Mucosa of stomach (tissue), 1 donor: ENCODE data around the gene PPP2R5D.
"Not testable (repeated sequence)": the region's sequence is repeated elsewhere in the genome, so short reads cannot be mapped to it uniquely, and the experiment has no call there.

ENCODE experiments used
- H3K27me3 ChIP-seq: one replicate; pipeline ENCODE4 v1.7.0; 2013; ENCODE audit warnings: mild to moderate bottlenecking, low read length; ENCODE audit not compliant: control insufficient read depth, insufficient read depth
- H3K36me3 ChIP-seq: one replicate; pipeline ENCODE4 v1.7.0; 2013; ENCODE audit warnings: low read length; ENCODE audit not compliant: control insufficient read depth, insufficient read depth
- H3K4me1 ChIP-seq: one replicate; pipeline ENCODE4 v1.7.0; 2013; ENCODE audit warnings: mild to moderate bottlenecking, low read length; ENCODE audit not compliant: control insufficient read depth, insufficient read depth
- H3K4me3 ChIP-seq: one replicate; pipeline ENCODE4 v1.7.0; 2013; ENCODE audit warnings: low read length
- H3K9ac ChIP-seq: one replicate; pipeline ENCODE4 v1.7.0; 2013; ENCODE audit warnings: mild to moderate bottlenecking, low read length, moderate library complexity
- H3K9me3 ChIP-seq: one replicate; pipeline ENCODE4 v1.7.0; 2013; ENCODE audit warnings: mild to moderate bottlenecking, low read length, moderate library complexity; ENCODE audit not compliant: control insufficient read depth
- donor health status: Pancreatic carcinoma.

PPP2R5D gene

DNA sequence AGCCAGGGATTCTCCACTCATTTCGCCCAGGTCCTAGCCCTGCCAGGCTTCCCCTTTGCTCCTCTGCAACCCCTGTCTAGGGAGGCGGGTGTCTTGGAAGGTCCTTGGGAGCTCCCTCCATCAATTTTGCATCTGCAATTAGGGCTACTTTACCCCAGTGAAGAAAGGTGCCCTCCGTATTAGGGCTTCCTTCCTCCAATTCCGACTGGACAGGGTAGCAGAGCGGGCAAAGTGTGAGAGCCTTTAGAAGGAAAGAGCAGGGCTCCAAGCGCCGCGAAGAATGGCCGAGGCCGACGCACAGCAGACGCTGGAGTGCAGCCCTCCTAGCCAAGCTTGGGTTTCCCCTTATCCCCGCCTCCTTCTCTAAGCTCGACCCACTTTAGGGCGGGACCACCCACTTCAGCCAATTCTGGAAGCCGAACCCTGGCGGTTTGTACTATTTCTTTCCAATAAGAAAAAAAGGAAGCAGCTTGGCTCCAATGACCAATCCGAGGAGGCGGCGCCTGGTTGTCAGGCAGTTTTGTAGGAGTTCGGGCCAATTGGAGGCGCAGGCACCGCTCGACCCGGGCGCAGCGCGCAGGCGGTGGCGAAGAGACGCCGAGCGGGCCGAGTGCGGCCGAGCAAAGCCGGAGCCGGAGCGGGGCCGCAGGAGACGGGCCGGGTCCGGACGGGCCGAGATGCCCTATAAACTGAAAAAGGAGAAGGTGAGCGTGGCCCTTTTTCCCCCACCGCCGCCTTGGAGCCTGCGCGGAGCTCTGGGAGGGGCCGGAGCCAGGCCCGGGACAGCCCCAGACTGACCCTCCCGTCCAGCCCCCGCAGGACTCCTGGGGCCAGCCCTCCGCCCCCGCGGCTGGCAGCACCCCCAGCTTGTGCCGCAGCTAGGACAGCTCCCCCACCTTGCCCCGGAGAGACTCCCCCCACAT, at the start of gene PPP2R5D:
TSS of gene PPP2R5D (plus strand) at position 570 of the 923 bp plus-strand sequence. CDS start at position 678, 108 bp downstream.
- no peaks in the 10 kb centered on the region for H3K36me3 ChIP-seq
- no peaks in the 10 kb centered on the region for H3K27me3 ChIP-seq
- H3K4me1 ChIP-seq, result peaks cover 26% of the 10 kb centered on the region
- peak within 1 kb of the TSS; percentile 57 for H3K4me3 ChIP-seq
- no peaks in the 10 kb centered on the region for H3K9me3 ChIP-seq
- H3K9ac ChIP-seq, result peak within 1 kb of the TSS; percentile 88

DNA sequence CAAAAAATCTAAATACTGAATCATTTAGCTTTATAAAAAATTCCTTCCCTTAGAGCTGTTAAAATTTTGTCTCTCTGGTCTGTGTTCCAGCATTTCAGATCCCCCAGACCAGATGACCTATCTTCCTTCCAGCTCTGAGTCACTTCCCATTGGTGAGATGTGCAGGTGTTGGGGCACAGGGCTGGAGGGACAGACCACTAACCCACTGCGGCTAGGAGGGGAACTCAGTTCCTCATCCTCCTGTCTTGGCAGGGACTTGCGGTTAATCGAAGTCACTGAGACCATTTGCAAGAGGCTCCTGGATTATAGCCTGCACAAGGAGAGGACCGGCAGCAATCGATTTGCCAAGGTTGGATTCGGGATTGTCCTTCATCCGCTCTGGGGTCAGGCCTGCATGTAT, 49.0 kb upstream of the PPP2R5D start:
- Histone ChIP-seq H3K4me1 (peaks cover 13% of the 10 kb centered on the region), H3K4me3 (no peak overlapping the region), H3K27me3 (no peaks in the 10 kb centered on the region), H3K9me3 (no peaks in the 10 kb centered on the region), H3K9ac (no peak overlapping the region), H3K36me3 (peaks cover 7% of the 10 kb centered on the region)

DNA sequence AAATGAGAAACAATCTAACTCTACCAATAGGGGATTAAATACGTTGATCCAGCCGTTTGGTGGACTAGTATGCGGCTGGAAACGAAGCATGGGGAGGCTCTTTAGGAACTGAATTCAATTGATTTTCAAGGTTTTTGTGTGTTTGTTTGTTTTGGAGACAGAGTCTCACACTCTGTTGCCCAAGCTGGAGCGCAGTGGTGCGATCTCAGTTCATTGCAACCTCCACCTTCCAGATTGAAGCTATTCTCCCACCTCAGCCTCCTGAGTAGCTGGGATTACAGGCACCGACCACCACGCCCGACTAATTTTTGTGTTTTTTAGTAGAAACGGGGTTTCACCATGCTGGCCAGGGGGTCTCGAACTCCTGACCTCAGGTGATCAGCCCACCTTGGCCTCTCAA, 48.0 kb upstream of the PPP2R5D start:
- Histone ChIP-seq H3K9me3 (no peaks in the 10 kb centered on the region), H3K9ac (no peak overlapping the region), H3K27me3 (no peaks in the 10 kb centered on the region), H3K36me3 (peaks cover 7% of the 10 kb centered on the region), H3K4me3 (no peak overlapping the region), H3K4me1 (peaks cover 7% of the 10 kb centered on the region)

DNA sequence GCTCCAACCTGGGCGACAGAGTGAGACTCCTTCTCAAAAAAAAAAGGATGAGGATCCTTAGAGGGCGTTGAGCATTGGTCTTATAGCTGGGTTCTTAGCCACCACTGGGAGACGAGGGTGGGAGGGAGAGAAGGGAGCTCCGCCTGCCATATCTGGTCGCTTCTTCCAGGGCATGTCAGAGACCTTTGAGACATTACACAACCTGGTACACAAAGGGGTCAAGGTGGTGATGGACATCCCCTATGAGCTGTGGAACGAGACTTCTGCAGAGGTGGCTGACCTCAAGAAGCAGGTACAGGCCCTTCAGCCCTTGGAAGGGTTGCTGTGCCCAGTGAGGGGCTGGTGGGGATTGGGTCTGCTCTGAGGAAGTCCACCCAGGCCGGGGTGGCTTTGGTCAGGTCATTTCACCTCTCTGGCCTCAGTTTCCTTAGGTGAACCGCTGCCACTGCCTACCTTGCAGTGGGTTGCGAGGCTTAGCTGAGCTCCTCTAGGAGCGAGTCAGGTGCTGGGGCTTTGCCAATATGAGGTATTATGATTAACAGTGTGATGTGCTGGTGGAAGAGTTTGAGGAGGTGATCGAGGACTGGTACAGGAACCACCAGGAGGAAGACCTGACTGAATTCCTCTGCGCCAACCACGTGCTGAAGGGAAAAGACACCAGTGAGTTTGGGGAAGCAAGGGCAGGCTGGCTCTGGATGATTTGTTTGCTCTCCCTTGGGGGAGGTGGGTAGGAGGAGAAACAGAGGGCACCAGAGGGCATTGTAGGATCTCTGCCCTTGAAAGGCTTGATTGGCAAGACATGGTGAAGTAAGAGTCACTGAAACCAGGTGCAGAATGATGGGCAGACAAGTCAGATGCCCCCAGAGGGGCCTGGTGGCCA, 46.6 kb upstream of the PPP2R5D start:
- peaks cover 7% of the 10 kb centered on the region for H3K36me3 ChIP-seq
- peaks cover 7% of the 10 kb centered on the region for H3K4me1 ChIP-seq

DNA sequence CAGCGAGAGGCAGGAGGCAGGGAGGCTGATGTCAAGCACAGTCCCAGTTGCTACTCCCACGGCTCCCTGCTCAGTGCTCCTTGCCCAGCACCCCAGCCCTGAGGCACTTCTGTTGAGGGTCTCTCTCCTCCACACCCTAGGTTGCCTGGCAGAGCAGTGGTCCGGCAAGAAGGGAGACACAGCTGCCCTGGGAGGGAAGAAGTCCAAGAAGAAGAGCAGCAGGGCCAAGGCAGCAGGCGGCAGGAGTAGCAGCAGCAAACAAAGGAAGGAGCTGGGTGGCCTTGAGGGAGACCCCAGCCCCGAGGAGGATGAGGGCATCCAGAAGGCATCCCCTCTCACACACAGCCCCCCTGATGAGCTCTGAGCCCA, 46.0 kb upstream of the PPP2R5D start:
- no peak overlapping the region for H3K9ac ChIP-seq
- no peaks in the 10 kb centered on the region for H3K9me3 ChIP-seq
- H3K27me3 ChIP-seq, result no peaks in the 10 kb centered on the region
- peaks cover 7% of the 10 kb centered on the region for H3K36me3 ChIP-seq
- peaks cover 1% of the 10 kb centered on the region for H3K4me1 ChIP-seq
- no peak overlapping the region for H3K4me3 ChIP-seq

More for the DNA sequence above, 46.6 kb upstream of the PPP2R5D start:
- Histone ChIP-seq H3K27me3 (no peaks in the 10 kb centered on the region), H3K9ac (no peak overlapping the region), H3K9me3 (no peaks in the 10 kb centered on the region), H3K4me3 (no peak overlapping the region)

DNA sequence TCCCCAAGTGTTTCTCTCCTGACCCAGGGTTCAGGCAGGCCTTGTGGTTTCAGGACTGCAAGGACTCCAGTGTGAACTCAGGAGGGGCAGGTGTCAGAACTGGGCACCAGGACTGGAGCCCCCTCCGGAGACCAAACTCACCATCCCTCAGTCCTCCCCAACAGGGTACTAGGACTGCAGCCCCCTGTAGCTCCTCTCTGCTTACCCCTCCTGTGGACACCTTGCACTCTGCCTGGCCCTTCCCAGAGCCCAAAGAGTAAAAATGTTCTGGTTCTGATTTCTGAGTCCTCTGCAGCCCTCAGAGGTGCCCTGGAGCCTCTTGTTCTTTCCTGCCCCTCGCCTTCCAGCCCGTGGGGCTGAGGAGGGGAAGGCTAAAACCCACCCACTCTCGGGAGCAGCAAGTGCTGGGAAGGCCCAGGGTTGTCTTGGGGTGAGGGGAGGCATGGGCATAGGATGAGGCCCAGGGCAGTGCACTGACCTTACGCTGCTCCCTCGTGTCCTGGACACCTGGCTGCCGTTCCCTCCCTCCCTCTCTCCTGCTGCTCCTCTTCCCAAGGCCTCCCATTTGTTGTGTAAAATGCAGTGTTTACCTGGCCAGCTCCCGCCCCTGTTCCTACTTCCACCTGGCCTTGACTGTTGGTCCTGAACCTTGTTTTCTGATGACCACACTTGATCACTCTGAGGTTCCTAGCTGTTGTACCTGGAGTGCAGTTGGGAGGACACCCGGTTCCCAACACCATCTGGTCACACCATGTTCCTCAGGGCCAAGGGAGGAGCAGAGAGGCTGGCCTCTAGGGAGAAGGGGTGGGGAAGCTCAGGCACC, 45.2 kb upstream of the PPP2R5D start:
- H3K36me3 ChIP-seq, result peaks cover 7% of the 10 kb centered on the region
- H3K4me1 ChIP-seq, result no peaks in the 10 kb centered on the region
- no peaks in the 10 kb centered on the region for H3K27me3 ChIP-seq
- no peaks in the 10 kb centered on the region for H3K9me3 ChIP-seq
- H3K9ac ChIP-seq, result no peak overlapping the region
- H3K4me3 ChIP-seq, result no peak overlapping the region

DNA sequence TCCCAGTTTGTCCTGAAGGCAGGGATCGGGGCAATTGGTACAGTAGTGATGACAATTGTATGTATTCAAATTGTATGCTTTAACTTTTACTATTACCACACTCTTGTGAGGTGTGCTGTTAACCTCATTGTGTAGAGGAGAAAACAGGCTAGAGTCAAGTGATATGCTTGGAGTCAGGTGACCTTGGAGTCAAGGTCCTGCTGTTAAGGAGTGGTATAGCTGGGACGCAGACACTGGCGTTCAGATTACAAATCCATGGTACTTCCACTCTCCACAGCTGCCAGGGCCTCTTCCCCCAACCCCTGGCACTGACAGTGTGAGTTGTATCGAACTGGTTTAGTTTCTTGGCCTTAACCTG, 44.6 kb upstream of the PPP2R5D start:
- H3K36me3 ChIP-seq, result peaks cover 7% of the 10 kb centered on the region
- no peak overlapping the region for H3K9ac ChIP-seq
- H3K4me1 ChIP-seq, result no peaks in the 10 kb centered on the region
- no peaks in the 10 kb centered on the region for H3K9me3 ChIP-seq
- H3K27me3 ChIP-seq, result no peaks in the 10 kb centered on the region
- H3K4me3 ChIP-seq, result no peak overlapping the region

DNA sequence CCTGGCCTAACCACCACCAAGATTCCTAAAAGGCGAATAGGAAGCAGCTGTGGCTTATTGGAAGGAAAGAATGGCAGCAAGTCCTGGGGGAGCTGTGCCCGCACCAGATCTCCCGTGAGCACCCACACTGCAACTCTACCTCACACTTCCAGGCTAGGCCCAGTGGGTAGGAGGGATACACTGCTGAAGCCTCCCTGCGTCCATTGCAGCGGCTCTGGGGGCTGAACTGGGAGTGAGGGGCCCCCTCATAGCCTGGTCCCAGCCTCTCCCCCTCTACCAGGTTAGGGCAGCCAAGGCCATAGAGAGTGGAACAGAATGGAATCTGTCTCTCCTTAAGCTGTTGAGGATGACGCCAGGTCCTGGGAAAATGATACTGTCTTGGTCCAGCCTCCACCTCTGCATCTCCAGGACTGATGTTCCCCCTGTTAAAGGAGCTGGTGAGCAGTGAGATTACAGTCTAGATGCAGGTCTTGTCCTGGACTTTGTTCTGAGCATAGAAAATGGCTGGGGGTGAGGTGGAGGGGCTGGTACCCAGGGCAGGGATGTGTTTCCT, 43.8 kb upstream of the PPP2R5D start:
- Histone ChIP-seq H3K36me3 (peaks cover 7% of the 10 kb centered on the region), H3K4me1 (no peaks in the 10 kb centered on the region), H3K27me3 (no peaks in the 10 kb centered on the region)

DNA sequence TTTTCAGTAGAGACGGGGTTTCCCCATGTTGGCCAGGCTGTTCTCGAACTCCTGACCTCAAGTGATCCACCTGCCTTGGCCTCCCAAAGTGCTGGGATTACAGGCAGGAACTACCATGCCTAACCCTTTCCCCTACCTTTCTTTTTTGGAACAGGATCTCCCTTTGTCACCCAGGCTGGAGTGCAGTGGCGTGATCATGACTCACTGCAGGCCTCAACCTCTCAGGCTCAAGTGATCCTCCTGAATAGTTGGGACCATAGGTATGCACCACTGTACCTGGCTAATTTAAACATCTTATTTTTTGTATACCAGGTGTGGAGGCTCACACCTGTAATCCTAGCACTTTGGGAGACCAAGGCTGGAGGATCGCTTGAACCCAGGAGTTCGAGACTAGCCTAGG, 43.0 kb upstream of the PPP2R5D start:
- not testable (repeated sequence) for H3K4me1 ChIP-seq, H3K27me3 ChIP-seq, H3K9ac ChIP-seq, H3K4me3 ChIP-seq, H3K36me3 ChIP-seq, H3K9me3 ChIP-seq

More for the DNA sequence above, 43.8 kb upstream of the PPP2R5D start:
- no peak overlapping the region for H3K4me3 ChIP-seq
- H3K9me3 ChIP-seq, result no peaks in the 10 kb centered on the region
- no peak overlapping the region for H3K9ac ChIP-seq

DNA sequence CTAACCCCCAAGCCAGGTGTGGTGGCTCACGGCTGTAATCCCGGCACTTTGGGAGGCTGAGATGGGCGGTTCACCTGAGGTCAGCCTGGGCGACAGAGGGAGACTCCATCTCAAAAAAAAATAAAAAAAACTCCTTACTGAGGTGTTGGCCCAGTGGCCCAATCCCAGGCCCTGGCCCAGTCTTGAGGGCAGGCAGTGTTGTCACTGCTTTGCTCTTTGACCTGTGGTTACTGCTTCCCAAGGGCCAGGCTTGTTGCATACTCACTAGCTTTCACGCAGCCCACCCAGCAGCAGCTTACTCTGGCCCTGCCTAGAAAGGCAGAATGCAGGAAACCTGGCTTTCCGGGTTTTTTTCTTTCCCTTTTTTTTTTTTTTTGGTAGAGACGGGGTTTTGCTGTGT, 41.9 kb upstream of the PPP2R5D start:
- Histone ChIP-seq H3K4me1 (no peaks in the 10 kb centered on the region), H3K9ac (no peak overlapping the region), H3K4me3 (no peak overlapping the region), H3K27me3 (no peaks in the 10 kb centered on the region), H3K9me3 (no peaks in the 10 kb centered on the region), H3K36me3 (peaks cover 7% of the 10 kb centered on the region)

DNA sequence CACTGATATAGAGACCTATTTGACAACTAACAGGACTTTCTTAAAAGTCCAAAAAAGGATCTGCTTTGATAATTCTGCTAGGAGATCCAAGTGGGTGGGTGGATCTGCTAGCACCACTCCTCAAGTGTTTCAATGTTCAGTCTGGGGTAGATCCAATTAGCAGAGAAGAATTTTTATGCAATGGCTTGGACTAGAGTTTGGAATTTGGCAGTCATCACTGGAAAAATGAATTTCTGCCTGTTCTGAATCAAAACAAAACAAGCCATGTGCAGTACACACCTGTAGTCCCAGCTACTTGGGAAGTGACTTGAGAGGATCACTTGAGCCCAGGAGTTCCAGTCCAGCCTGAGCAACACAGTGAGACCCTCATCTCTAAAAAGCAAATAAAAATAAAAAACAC, 36.4 kb upstream of the PPP2R5D start:
- Histone ChIP-seq H3K4me1 (no peaks in the 10 kb centered on the region), H3K9me3 (no peaks in the 10 kb centered on the region), H3K36me3 (no peaks in the 10 kb centered on the region), H3K27me3 (no peaks in the 10 kb centered on the region), H3K4me3 (no peak overlapping the region), H3K9ac (no peak overlapping the region)
